ENCODE measurements around the gene BTBD19.
"Not testable (repeated sequence)": the region's sequence is repeated elsewhere in the genome, so short reads cannot be mapped to it uniquely, and the experiment has no call there.

BTBD19 gene

GRCh38 chr1:44801491-44802305 lies 6.6 kb upstream of the BTBD19 start:
- Mint-ChIP-seq H3K4me1 (peaks cover 38% of the 10 kb centered on the region), H3K9me3 (no peaks in the 10 kb centered on the region)

DNA sequence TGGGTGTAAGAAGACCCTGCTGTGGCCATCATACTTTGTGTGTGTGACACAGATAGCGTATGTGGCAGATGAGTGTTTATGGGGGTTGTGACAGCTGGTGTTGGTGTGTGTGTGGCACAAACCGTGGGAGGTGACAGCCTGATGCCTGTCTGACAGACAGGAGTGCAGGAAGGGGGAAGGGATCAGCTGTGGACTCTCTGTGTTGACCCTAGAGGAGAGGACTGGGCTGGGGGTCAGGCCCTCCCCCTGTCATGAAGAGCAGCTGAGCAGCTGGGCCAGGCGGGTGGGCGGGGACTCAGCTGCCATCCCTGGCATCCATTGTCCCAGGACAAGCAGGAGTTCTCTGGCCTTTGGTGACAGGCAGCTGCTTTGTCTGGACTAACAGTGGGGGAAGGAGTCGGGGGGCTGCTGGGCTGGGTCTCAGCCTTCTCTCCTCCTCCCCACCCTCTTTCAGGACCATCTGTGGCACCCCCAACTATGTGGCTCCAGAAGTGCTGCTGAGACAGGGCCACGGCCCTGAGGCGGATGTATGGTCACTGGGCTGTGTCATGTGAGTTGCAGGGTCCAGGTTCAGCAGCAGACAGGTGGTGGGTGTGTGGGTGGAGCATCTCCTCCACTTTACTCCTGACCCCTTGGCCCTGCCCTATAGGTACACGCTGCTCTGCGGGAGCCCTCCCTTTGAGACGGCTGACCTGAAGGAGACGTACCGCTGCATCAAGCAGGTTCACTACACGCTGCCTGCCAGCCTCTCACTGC lies 5.8 kb upstream of the BTBD19 start:
- Mint-ChIP-seq H3K27me3 (no peaks in the 10 kb centered on the region), H3K9me3 (no peaks in the 10 kb centered on the region), H3K36me3 (peaks cover 28% of the 10 kb centered on the region), H3K27ac (peak overlapping the region; percentile 94), H3K4me3 (peak overlapping the region; percentile 98), H3K4me1 (peaks cover 46% of the 10 kb centered on the region)

More at GRCh38 chr1:44801491-44802305, 6.6 kb upstream of the BTBD19 start:
- peak overlapping the region; percentile 98 for H3K4me3 Mint-ChIP-seq
- peaks cover 21% of the 10 kb centered on the region for H3K36me3 Mint-ChIP-seq
- peak overlapping the region; percentile 94 for H3K27ac Mint-ChIP-seq
- H3K27me3 Mint-ChIP-seq = no peaks in the 10 kb centered on the region

GRCh38 chr1:44803062-44803311 lies 5.3 kb upstream of the BTBD19 start:
- Mint-ChIP-seq H3K4me3 (peak overlapping the region; percentile 98), H3K4me1 (peaks cover 51% of the 10 kb centered on the region), H3K36me3 (peaks cover 28% of the 10 kb centered on the region), H3K27me3 (no peaks in the 10 kb centered on the region), H3K27ac (peak overlapping the region; percentile 90), H3K9me3 (no peaks in the 10 kb centered on the region)

GRCh38 chr1:44803312-44804095 lies 4.8 kb upstream of the BTBD19 start:
- peak overlapping the region; percentile 98 for H3K4me3 Mint-ChIP-seq

GRCh38 chr1:44805311-44806024 lies 2.9 kb upstream of the BTBD19 start:
- Mint-ChIP-seq H3K36me3 (peaks cover 30% of the 10 kb centered on the region), H3K27me3 (no peaks in the 10 kb centered on the region), H3K9me3 (no peaks in the 10 kb centered on the region), H3K27ac (peak overlapping the region; percentile 77), H3K4me1 (peaks cover 63% of the 10 kb centered on the region), H3K4me3 (peak overlapping the region; percentile 98)

More at GRCh38 chr1:44803312-44804095, 4.8 kb upstream of the BTBD19 start:
- Mint-ChIP-seq H3K4me1 (peaks cover 55% of the 10 kb centered on the region), H3K27me3 (no peaks in the 10 kb centered on the region), H3K27ac (peak overlapping the region; percentile 90), H3K36me3 (peaks cover 29% of the 10 kb centered on the region), H3K9me3 (no peaks in the 10 kb centered on the region)

DNA sequence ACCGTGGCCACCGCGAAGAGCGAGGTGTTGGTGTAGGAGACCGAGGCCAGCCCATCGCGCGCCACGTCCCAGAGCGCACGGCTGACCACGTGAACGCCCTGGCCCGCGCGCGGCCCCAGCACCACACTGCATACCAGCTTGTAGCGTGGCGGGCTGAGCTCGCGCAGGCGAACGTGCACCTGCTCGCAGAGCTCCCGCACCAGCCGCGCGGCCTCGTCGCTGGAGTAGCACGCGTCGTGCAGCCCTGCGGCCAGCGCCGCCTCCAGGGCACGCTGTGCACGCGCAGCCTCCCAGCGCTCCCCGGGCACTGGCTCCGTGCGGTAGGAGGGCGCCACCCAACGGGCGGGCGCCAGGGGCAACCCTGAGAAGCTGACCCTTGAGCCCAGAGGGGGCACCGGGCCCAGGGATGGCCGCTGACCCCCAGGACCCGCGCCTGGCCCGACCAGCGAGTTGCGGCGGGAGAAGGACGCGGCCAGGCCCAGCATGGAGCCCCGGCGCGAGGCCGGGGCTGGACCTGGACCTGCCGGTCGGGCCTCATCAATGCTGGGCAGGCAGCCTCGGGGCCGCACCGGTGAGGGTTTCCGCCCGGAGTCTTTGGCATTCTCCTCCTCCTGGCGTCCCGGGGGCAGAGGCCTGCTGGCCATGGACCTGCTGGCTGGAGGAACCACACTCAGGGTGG lies 2.2 kb upstream of the BTBD19 start:
- H3K4me3 Mint-ChIP-seq = peak overlapping the region; percentile 98

GRCh38 chr1:44806704-44807363 lies 1.5 kb upstream of the BTBD19 start, which contains the start of gene DYNLT4:
DYNLT4 (minus strand) TSS chr1:44807351; CDS start chr1:44806668, 683 bp downstream.
- H3K4me3 Mint-ChIP-seq = peak within 1 kb of the TSS; percentile 81
- peaks cover 30% of the 10 kb centered on the region for H3K36me3 Mint-ChIP-seq
- H3K27me3 Mint-ChIP-seq = no peaks in the 10 kb centered on the region
- no peaks in the 10 kb centered on the region for H3K9me3 Mint-ChIP-seq
- peak within 1 kb of the TSS; percentile 95 for H3K27ac Mint-ChIP-seq
- H3K4me1 Mint-ChIP-seq = peaks cover 76% of the 10 kb centered on the region

More for the DNA sequence above, 2.2 kb upstream of the BTBD19 start:
- Mint-ChIP-seq H3K27me3 (no peaks in the 10 kb centered on the region), H3K27ac (no peak overlapping the region), H3K36me3 (peaks cover 28% of the 10 kb centered on the region), H3K9me3 (no peaks in the 10 kb centered on the region), H3K4me1 (peaks cover 70% of the 10 kb centered on the region)

GRCh38 chr1:44807364-44808062 lies 810 bp upstream of the BTBD19 start:
- peak overlapping the region; percentile 95 for H3K27ac Mint-ChIP-seq
- H3K4me1 Mint-ChIP-seq = peaks cover 77% of the 10 kb centered on the region
- H3K9me3 Mint-ChIP-seq = no peaks in the 10 kb centered on the region
- H3K36me3 Mint-ChIP-seq = peaks cover 26% of the 10 kb centered on the region
- peak overlapping the region; percentile 81 for H3K4me3 Mint-ChIP-seq
- no peaks in the 10 kb centered on the region for H3K27me3 Mint-ChIP-seq

DNA sequence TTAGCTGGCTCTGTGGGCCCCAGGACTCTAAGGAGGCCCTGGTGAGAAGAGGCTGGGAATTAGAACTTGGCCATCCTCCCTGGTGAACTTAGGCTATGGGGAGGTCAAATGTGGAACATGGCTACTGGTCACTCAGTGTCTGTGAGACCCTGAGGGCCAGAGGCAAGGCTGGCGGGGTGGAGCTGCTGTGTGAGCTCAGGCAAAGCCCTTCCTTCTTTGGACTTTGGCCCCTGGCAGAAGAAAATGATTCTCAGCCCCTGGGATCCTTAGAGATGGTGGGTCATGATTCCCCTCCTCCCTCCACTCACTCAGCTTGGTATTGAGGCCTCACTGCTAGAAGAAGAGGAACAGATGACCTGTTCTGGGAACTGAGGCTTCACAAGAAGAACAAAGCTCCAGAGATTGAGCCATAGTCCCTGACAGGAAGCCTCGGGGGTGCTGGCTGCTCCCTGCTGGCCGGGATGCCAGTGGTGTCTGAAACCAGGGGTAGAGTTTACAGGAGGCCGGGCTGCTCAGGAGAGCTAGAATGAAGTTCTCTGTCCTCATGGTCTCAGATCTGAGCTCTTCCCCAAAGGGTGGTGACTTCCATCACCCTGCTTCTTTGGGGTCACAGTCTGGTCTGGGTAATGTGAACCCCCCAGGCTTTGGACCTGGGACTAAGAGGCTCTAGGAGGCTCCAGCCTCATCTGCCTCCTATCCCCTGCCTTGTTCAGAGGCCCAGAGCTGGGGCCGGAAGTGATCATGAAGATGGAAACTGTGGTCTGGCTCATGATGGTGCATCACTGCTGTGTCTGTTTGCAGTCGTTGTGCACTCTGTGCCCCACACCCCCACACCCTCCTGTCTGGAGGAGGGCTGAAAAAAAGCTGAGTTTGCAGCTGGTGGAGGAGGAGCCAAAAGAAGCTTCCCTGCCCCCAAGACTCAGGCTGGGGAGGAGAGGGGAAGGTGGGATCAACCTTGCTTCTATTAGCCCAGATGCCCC lies 905 bp downstream of the BTBD19 start:
- Mint-ChIP-seq H3K9me3 (no peaks in the 10 kb centered on the region), H3K27me3 (no peaks in the 10 kb centered on the region), H3K36me3 (peaks cover 22% of the 10 kb centered on the region), H3K4me1 (peaks cover 71% of the 10 kb centered on the region), H3K27ac (peak overlapping the region; percentile 95), H3K4me3 (peak overlapping the region; percentile 81)

DNA sequence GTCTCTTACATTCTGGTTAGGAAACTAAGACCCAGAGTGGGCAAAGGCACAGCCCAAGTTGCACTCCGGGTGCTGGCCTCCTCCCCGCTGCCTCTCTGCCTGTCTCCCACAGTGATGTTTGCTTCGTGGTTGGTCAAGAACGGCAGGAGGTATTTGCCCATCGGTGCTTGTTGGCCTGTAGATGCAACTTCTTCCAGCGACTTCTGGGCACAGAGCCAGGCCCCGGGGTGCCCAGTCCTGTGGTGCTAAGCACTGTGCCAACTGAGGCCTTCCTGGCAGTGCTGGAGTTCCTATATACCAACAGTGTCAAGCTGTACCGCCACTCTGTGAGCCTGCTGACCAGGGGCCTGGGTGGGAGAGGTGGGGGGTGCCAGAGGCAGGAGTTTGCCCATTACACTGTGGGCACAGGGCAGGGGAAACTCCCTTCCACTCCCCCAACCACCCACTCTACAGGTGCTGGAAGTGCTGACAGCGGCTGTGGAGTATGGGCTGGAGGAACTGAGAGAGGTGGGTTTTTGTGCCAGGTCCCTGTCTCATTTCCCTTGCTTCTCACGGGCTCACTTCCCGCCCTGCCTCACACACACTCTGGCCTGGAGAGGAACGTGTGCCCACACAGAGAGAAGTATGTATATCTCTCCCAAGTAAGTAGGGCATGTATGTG lies 1.9 kb downstream of the BTBD19 start:
- peak overlapping the region; percentile 97 for H3K27ac Mint-ChIP-seq
- H3K27me3 Mint-ChIP-seq = no peaks in the 10 kb centered on the region
- H3K4me3 Mint-ChIP-seq = peak overlapping the region; percentile 81
- H3K4me1 Mint-ChIP-seq = peaks cover 71% of the 10 kb centered on the region
- H3K9me3 Mint-ChIP-seq = no peaks in the 10 kb centered on the region
- peaks cover 25% of the 10 kb centered on the region for H3K36me3 Mint-ChIP-seq

- not testable (repeated sequence) for H3K27me3 Mint-ChIP-seq, H3K9me3 Mint-ChIP-seq
- peaks cover 74% of the 10 kb centered on the region for H3K4me1 Mint-ChIP-seq
- H3K27ac Mint-ChIP-seq = peak overlapping the region; percentile 97
- peaks cover 27% of the 10 kb centered on the region for H3K36me3 Mint-ChIP-seq
- H3K4me3 Mint-ChIP-seq = peak overlapping the region; percentile 81
Observed at GRCh38 chr1:44810762-44811105, 2.4 kb downstream of the BTBD19 start.

DNA sequence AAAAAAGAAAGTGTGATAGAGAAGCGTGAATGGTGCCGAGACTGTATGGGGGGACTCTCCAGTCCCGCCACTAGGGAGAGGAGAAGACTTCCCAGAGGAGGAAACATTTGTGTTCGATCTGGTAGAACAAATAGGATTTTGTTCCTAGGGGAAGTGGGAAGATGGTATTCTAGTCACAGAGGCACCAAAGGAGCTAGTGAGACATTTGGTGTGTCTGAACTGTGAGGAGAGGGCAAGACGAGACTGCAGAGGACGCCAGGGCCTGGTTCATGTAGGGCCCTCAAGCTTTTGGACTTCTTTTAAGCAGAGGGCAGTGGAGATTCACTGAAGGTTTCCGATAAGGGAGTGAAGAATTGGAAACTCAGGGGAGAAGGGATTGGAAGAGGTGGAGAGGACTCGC lies 2.9 kb downstream of the BTBD19 start:
- H3K4me3 Mint-ChIP-seq = peak overlapping the region; percentile 81
- H3K27ac Mint-ChIP-seq = peak overlapping the region; percentile 97
- H3K9me3 Mint-ChIP-seq = no peaks in the 10 kb centered on the region
- no peaks in the 10 kb centered on the region for H3K27me3 Mint-ChIP-seq
- H3K36me3 Mint-ChIP-seq = peaks cover 27% of the 10 kb centered on the region
- peaks cover 74% of the 10 kb centered on the region for H3K4me1 Mint-ChIP-seq
